SK-N-SH (cell line): ENCODE measurements around the gene SHLD1. TPM values are rescaled to one million over a fixed set of nuclear protein-coding genes. Genes with fewer than 3 reads are reported as not detected.
A peak's percentile ranks its signal among the peaks of the same experiment; 100 is the strongest.

Experiments
- CTCF ChIA-PET: fragments of 300-600, 350-600 bp; formaldehyde crosslinking; extraction: SDS; loops from one replicate; lab custom pipeline; 2021; lab: Yijun Ruan, JAX
- POLR2A ChIA-PET: fragments of 350-600 bp; sonication (Branson Sonifier 250); formaldehyde crosslinking; extraction: SDS; loops from one replicate; lab custom pipeline; 2020; ENCODE audit warnings: antibody characterized with exemption, inconsistent platforms; lab: Yijun Ruan, JAX
- DNase-seq: peaks from one replicate; pipeline ENCODE4 v3.0.0; 2012
- H2AFZ ChIP-seq: fragments of 200-600 bp; sonication (generic); 2 replicates; pipeline ENCODE4 v1.8.1; 2016; ENCODE audit warnings: antibody characterized with exemption, mild to moderate bottlenecking, low read depth
- H3F3A ChIP-seq: fragments of 200-600 bp; sonication (generic); replicated peaks from 2 replicates; pipeline ENCODE3; 2016; ENCODE audit warnings: antibody characterized with exemption, mild to moderate bottlenecking; ENCODE audit not compliant: insufficient read depth
- H3K27ac ChIP-seq, 2 experiments: fragments of 200-500 bp in 1 of 2; fragments of 200-600 bp in 1 of 2; sonication (Bioruptor generic) in 1 of 2; sonication (generic), shearing (Covaris generic) in 1 of 2; 2 replicates each; pipeline versions ENCODE4 v1.5.1 to v1.6.1; 2014 to 2016; ENCODE audit warnings: low read depth in 2 of 2, inconsistent platforms in 1 of 2, low read length in 1 of 2, mild to moderate bottlenecking in 1 of 2, mixed read lengths in 1 of 2
- H3K27me3 ChIP-seq: fragments of 200-600 bp; sonication (generic), shearing (Covaris generic); 2 replicates; pipeline ENCODE4 v1.6.1; 2016; ENCODE audit warnings: mixed run types; ENCODE audit not compliant: insufficient read depth
- H3K36me3 ChIP-seq, 2 experiments: fragments of 200-500 bp in 1 of 2; fragments of 200-600 bp in 1 of 2; sonication (Bioruptor generic) in 1 of 2; sonication (generic) in 1 of 2; replicated peaks in 1 of 2; 2 replicates each; pipeline versions ENCODE3 to v1.5.1; 2014 to 2016; ENCODE audit warnings: low read length in 1 of 2, mild to moderate bottlenecking in 1 of 2; ENCODE audit not compliant: insufficient read depth in 2 of 2, control insufficient read depth in 1 of 2
- H3K4me1 ChIP-seq, 2 experiments: fragments of 200-500 bp in 1 of 2; fragments of 200-600 bp in 1 of 2; sonication (Bioruptor generic) in 1 of 2; sonication (generic), shearing (Covaris generic) in 1 of 2; 2 replicates each; pipeline versions ENCODE4 v1.5.1 to v1.6.1; 2014 to 2016; ENCODE audit warnings: low read depth in 1 of 2, low read length in 1 of 2, mixed run types in 1 of 2; ENCODE audit not compliant: insufficient read depth in 2 of 2, control insufficient read depth in 1 of 2
- H3K4me2 ChIP-seq: fragments of 200-600 bp; sonication (generic), shearing (Covaris generic); 2 replicates; pipeline ENCODE4 v1.6.1; 2017; ENCODE audit warnings: mixed run types
- H3K4me3 ChIP-seq, 2 experiments: fragments of 200-500 bp in 1 of 2; fragments of 200-600 bp in 1 of 2; sonication (Bioruptor generic) in 1 of 2; sonication (generic), shearing (Covaris generic) in 1 of 2; 2 replicates each; pipeline versions ENCODE4 v1.5.1 to v1.8.1; 2014 to 2016; ENCODE audit warnings: low read depth in 2 of 2, inconsistent platforms in 1 of 2, low read length in 1 of 2, mild to moderate bottlenecking in 1 of 2, mixed read lengths in 1 of 2, moderate library complexity in 1 of 2
- H3K79me2 ChIP-seq: fragments of 200-600 bp; sonication (generic); 2 replicates; pipeline ENCODE4 v1.8.1; 2017; ENCODE audit warnings: mild to moderate bottlenecking; ENCODE audit not compliant: insufficient read depth
- H3K9ac ChIP-seq: fragments of 200-600 bp; sonication (generic); 2 replicates; pipeline ENCODE4 v1.6.1; 2017; ENCODE audit warnings: mixed run types
- H3K9me2 ChIP-seq: fragments of 200-600 bp; sonication (generic); 2 replicates; pipeline ENCODE4 v1.6.1; 2017; ENCODE audit warnings: mixed run types
- H3K9me3 ChIP-seq: fragments of 200-600 bp; sonication (generic); 2 replicates; pipeline ENCODE4 v1.6.1; 2017; ENCODE audit warnings: mixed run types, mild to moderate bottlenecking, moderate library complexity
- H4K20me1 ChIP-seq: fragments of 200-600 bp; sonication (generic); 2 replicates; pipeline ENCODE4 v1.6.1; 2017; ENCODE audit warnings: mild to moderate bottlenecking, mixed run types; ENCODE audit not compliant: insufficient read depth
- CHD2 ChIP-seq: fragments of 150-350 bp; IDR thresholded peaks from 2 replicates; pipeline ENCODE4 v1.6.1; 2018; ENCODE audit warnings: low read length; ENCODE audit not compliant: partially characterized antibody
- CTCF ChIP-seq: fragments of 200-600 bp; sonication (generic); IDR thresholded peaks from 2 replicates; pipeline ENCODE4 v1.6.1; 2017; ENCODE audit warnings: antibody characterized with exemption, mild to moderate bottlenecking, moderate library complexity
- EP300 ChIP-seq, 2 experiments: IDR thresholded peaks; 2 replicates each; pipeline versions ENCODE4 v1.4.0 to v1.6.1; 2012; ENCODE audit warnings: borderline replicate concordance in 1 of 2, low read depth in 1 of 2, low read length in 1 of 2
- EZH2phosphoT487 ChIP-seq: fragments of 200-600 bp; sonication (generic); IDR thresholded peaks from 2 replicates; pipeline ENCODE4 v1.6.1; 2017; ENCODE audit warnings: low read depth, mixed run types, mild to moderate bottlenecking, antibody characterized with exemption, moderate library complexity, borderline replicate concordance
- FOSL2 ChIP-seq: IDR thresholded peaks from 2 replicates; pipeline ENCODE4 v1.4.0; 2012; ENCODE audit warnings: low read depth, mild to moderate bottlenecking, moderate library complexity, borderline replicate concordance
- JUND ChIP-seq: IDR thresholded peaks from 2 replicates; pipeline ENCODE4 v1.4.0; 2012
- MEF2A ChIP-seq: IDR thresholded peaks from 2 replicates; pipeline ENCODE4 v1.4.0; 2012; ENCODE audit warnings: low read depth, borderline replicate concordance
- NRF1 ChIP-seq: IDR thresholded peaks from 2 replicates; pipeline ENCODE4 v1.6.1; 2012; ENCODE audit warnings: low read depth, mild to moderate bottlenecking, low read length
- RAD21 ChIP-seq: IDR thresholded peaks from 2 replicates; pipeline ENCODE4 v1.6.1; 2012; ENCODE audit warnings: mild to moderate bottlenecking, low read length
- RCOR1 ChIP-seq: fragments of 150-350 bp; IDR thresholded peaks from 2 replicates; pipeline ENCODE4 v1.6.1; 2017; ENCODE audit warnings: antibody characterized with exemption, low read length
- RXRA ChIP-seq: IDR thresholded peaks from 2 replicates; pipeline ENCODE4 v1.4.0; 2012; ENCODE audit warnings: low read depth, mild to moderate bottlenecking, borderline replicate concordance
- SMC3 ChIP-seq: IDR thresholded peaks from 2 replicates; pipeline ENCODE4 v1.6.1; 2012; ENCODE audit warnings: low read depth, low read length, improper control_type of control experiment
- TAF1 ChIP-seq: IDR thresholded peaks from 2 replicates; pipeline ENCODE4 v1.6.1; 2012; ENCODE audit warnings: low read depth, mild to moderate bottlenecking, low read length, moderate library complexity, borderline replicate concordance
- TCF12 ChIP-seq: IDR thresholded peaks from 2 replicates; pipeline ENCODE4 v1.4.0; 2012
- ZBTB33 ChIP-seq: IDR thresholded peaks from 2 replicates; pipeline ENCODE4 v1.4.0; 2012; ENCODE audit warnings: low read depth, borderline replicate concordance
- WGBS: methylation state at CpG from one replicate; pipeline ENCODE4 v1.1.6; 2017; ENCODE audit warnings: low lambda C conversion rate; 5-methylcytosine and 5-hydroxymethylcytosine counted together
- polyA plus RNA-seq, 3 experiments: library from polyadenylated mRNA; depleted of rRNA; stranded (reverse); fragments of >200 nt; gene quantifications; 2 replicates each; pipeline ENCODE4 v1.2.3, GENCODE V29; 2012
- TF ChIP-seq, protein P1 (sequence below): fragments of 150-350 bp; IDR thresholded peaks from 2 replicates; pipeline ENCODE4 v1.6.1; 2017; ENCODE audit warnings: antibody characterized with exemption, low read length, low read depth, borderline replicate concordance

SHLD1 gene
- polyA plus RNA-seq, 1 of the 3 experiments (the other 2 are of a cell fraction): 4.5 TPM

DNA sequence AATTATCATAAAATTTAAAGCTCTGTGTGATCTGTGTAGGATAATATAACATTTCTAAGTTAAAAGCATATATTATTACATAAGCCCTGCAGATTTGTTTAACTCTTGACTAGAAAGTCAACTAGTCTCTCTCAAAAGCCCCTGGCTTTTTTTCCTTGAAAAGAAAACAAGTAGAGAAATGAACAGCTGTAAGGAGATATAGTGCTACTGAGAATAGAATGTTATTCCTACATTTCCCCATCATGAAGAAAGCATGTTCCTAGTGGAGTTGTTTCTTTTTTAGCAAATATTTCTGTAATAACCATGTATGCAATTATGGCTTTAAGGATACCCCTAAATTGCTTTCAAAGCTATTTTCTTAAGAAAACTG is 37.6 kb downstream of the SHLD1 start:
- no peak for TF ChIP-seq TCF12
- no peak for TF ChIP-seq CTCF
- no peak for TF ChIP-seq NRF1
- TF ChIP-seq CHD2: no peak
- TF ChIP-seq FOSL2: no peak
- TF ChIP-seq ZBTB33: no peak
- TF ChIP-seq RXRA: no peak
- no peak for TF ChIP-seq TAF1
- no peak for TF ChIP-seq MEF2A
- TF ChIP-seq, protein P1, sequence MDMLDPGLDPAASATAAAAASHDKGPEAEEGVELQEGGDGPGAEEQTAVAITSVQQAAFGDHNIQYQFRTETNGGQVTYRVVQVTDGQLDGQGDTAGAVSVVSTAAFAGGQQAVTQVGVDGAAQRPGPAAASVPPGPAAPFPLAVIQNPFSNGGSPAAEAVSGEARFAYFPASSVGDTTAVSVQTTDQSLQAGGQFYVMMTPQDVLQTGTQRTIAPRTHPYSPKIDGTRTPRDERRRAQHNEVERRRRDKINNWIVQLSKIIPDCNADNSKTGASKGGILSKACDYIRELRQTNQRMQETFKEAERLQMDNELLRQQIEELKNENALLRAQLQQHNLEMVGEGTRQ: no peak

GRCh38 chr20:5788385-5788895 is 38.2 kb downstream of the SHLD1 start:
- no peak overlapping the region; a peak in 1 of 4 replicates for H3K4me3 ChIP-seq
- H3K79me2 ChIP-seq: no peaks in the 10 kb centered on the region; the same call in 1 of the 2 replicates
- H3K9ac ChIP-seq: no peak overlapping the region
- 0% methylated on average over 3 of the region's 3 CpGs for WGBS
- H2AFZ ChIP-seq: no peak overlapping the region
- peaks cover 7 to 14% of the 10 kb centered on the region in 2 experiments; a peak in 3 of 4 replicates for H3K4me1 ChIP-seq
- H3K27me3 ChIP-seq: no peaks in the 10 kb centered on the region
- ChIA-PET POLR2A (interaction anchor here (0.6 kb wide), 1 partner anchor 219 kb away, joined by 3 read pairs; no protein-coding TSS in a partner anchor), CTCF (interaction anchor here (0.6 to 4.6 kb wide), 65 partner anchors 8 to 297 kb away, joined by 3 to 90 read pairs (median 5); no protein-coding TSS in a partner anchor)
- H3K9me3 ChIP-seq: no peaks in the 10 kb centered on the region
- H3K9me2 ChIP-seq: no peaks in the 10 kb centered on the region
- H4K20me1 ChIP-seq: no peaks in the 10 kb centered on the region
- no peak overlapping the region for H3K27ac ChIP-seq
- no peaks in the 10 kb centered on the region for H3F3A ChIP-seq
- no peaks in the 10 kb centered on the region for H3K36me3 ChIP-seq
- DNase-seq: peak; percentile 79
- H3K4me2 ChIP-seq: no peak overlapping the region
- TF ChIP-seq RCOR1: 0 out of 2 replicates have a peak, but pooled peaks have one; percentile 18
- TF ChIP-seq TCF12: peak; percentile 26; the same call in 1 of the 2 replicates
- peak; percentile 96 for TF ChIP-seq CTCF
- TF ChIP-seq RAD21: peak; percentile 96
- peak; percentile 98 for TF ChIP-seq SMC3
- no peak for TF ChIP-seq EZH2phosphoT487
- TF ChIP-seq EP300 (IDR thresholded peaks at IDR 0.05; ENCODE audit: borderline replicate concordance in 1 of 2, low read depth in 1 of 2, low read length in 1 of 2): 0 out of 4 replicates have a peak, but pooled peaks of 1 of the 2 experiments have one; percentile 23
- peak; percentile 29 for TF ChIP-seq CHD2
- no peak for TF ChIP-seq JUND

More for the DNA sequence above, 37.6 kb downstream of the SHLD1 start:
- H3K27ac ChIP-seq: no peak overlapping the region
- H3K9ac ChIP-seq: no peak overlapping the region
- ChIA-PET CTCF (interaction anchor here (0.6 to 4.6 kb wide), 58 partner anchors 9 to 297 kb away, joined by 3 to 90 read pairs (median 5); no protein-coding TSS in a partner anchor), POLR2A (interaction anchor here (0.6 kb wide), 1 partner anchor 219 kb away, joined by 3 read pairs; no protein-coding TSS in a partner anchor)
- H4K20me1 ChIP-seq: no peaks in the 10 kb centered on the region
- H3K79me2 ChIP-seq: no peaks in the 10 kb centered on the region; the same call in 1 of the 2 replicates
- no peak for DNase-seq
- H3K4me2 ChIP-seq: no peak overlapping the region
- no peaks in the 10 kb centered on the region for H3K36me3 ChIP-seq
- H3F3A ChIP-seq: no peaks in the 10 kb centered on the region
- no peak overlapping the region for H2AFZ ChIP-seq
- no peaks in the 10 kb centered on the region for H3K9me2 ChIP-seq
- no peak overlapping the region for H3K4me3 ChIP-seq
- H3K9me3 ChIP-seq: no peaks in the 10 kb centered on the region
- H3K27me3 ChIP-seq: no peaks in the 10 kb centered on the region
- H3K4me1 ChIP-seq: peaks cover 7 to 14% of the 10 kb centered on the region in 2 experiments; a peak in 3 of 4 replicates
